ENCODE measurements around the gene ATP5F1D.

GRCh38 chr19:1286487-1287353, 45.2 kb downstream of the ATP5F1D start:
- TF ChIP-seq CTCF (IDR thresholded peaks at IDR 0.05): no peak
- no peak for TF ChIP-seq POLR2A (IDR thresholded peaks at IDR 0.05)

All from adrenal gland (tissue), 5 donors.